ENCODE data around the gene P4HA2. TPM values are rescaled to one million over a fixed set of nuclear protein-coding genes. Genes with fewer than 3 reads are reported as not detected.

The P4HA2 gene
- total and polyA plus RNA-seq, 9 of the 15 experiments (the other 6 are each of a cell fraction or from before 2014, with no cell fraction given) = 9.6 to 50.0 (median 12.7) TPM

DNA sequence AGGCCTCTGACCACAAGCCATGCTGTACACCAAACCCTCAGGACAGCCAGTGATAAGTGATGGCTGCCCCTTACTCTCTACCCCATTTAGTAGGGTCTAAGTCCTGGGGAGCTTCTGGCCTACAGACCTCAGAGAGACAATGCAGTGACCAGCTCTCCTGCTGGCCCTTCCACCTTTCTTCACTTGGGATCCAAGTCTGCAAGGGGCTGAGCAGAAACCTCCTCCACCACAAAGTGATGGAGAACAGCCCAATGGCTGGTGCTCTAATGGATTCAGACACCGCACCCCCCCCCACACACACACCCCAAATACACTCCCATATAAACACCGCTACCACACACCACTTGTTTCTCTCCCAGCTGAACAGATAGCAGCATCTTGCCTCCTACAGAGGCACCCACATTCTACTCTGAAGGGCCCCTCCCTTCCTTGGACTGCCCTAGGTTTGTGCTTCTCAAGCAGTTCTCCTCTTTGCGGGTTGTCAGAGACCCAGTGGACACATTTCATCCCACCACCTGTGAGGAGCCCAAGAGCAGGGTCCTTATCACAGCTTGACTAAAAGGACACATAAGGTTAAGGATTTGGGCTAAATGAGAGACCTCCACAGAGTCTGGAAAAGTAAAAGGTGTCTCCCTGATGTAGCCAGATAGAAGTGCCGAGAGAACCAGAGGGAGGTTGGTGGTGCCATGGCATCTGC is 28.6 kb upstream of the P4HA2 start (continued):
- TF ChIP-seq STAT6 (CRISPR knock-in tag; IDR thresholded peaks at IDR 0.05) = no peak
- TF ChIP-seq, protein P1, sequence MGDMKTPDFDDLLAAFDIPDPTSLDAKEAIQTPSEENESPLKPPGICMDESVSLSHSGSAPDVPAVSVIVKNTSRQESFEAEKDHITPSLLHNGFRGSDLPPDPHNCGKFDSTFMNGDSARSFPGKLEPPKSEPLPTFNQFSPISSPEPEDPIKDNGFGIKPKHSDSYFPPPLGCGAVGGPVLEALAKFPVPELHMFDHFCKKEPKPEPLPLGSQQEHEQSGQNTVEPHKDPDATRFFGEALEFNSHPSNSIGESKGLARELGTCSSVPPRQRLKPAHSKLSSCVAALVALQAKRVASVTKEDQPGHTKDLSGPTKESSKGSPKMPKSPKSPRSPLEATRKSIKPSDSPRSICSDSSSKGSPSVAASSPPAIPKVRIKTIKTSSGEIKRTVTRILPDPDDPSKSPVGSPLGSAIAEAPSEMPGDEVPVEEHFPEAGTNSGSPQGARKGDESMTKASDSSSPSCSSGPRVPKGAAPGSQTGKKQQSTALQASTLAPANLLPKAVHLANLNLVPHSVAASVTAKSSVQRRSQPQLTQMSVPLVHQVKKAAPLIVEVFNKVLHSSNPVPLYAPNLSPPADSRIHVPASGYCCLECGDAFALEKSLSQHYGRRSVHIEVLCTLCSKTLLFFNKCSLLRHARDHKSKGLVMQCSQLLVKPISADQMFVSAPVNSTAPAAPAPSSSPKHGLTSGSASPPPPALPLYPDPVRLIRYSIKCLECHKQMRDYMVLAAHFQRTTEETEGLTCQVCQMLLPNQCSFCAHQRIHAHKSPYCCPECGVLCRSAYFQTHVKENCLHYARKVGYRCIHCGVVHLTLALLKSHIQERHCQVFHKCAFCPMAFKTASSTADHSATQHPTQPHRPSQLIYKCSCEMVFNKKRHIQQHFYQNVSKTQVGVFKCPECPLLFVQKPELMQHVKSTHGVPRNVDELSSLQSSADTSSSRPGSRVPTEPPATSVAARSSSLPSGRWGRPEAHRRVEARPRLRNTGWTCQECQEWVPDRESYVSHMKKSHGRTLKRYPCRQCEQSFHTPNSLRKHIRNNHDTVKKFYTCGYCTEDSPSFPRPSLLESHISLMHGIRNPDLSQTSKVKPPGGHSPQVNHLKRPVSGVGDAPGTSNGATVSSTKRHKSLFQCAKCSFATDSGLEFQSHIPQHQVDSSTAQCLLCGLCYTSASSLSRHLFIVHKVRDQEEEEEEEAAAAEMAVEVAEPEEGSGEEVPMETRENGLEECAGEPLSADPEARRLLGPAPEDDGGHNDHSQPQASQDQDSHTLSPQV (IDR thresholded peaks at IDR 0.05) = no peak
- no peak for TF ChIP-seq TGIF2 (CRISPR knock-in tag; IDR thresholded peaks at IDR 0.05)
- no peak for TF ChIP-seq NELFE (IDR thresholded peaks at IDR 0.05; ENCODE audit: insufficient read depth, insufficient read length)
- TF ChIP-seq ZNF143 (CRISPR knock-in tag; IDR thresholded peaks at IDR 0.05) = no peak
- TF ChIP-seq ZBTB17 (CRISPR knock-in tag; IDR thresholded peaks at IDR 0.05) = no peak

Measured in K562 (cell line).